RWPE1 (cell line): ENCODE data around the gene ADGRV1.

Experiments used
- CTCF ChIA-PET: fragments of 350-600 bp; sonication (Branson Sonifier 250); formaldehyde crosslinking; extraction: SDS; loops from one replicate; lab custom pipeline; 2021; lab: Yijun Ruan, JAX
- POLR2A ChIA-PET: fragments of 400-600 bp; formaldehyde crosslinking; extraction: SDS; loops from one replicate; lab custom pipeline; 2020; ENCODE audit warnings: antibody characterized with exemption; ENCODE audit not compliant: low non-redundant PET; lab: Yijun Ruan, JAX
- DNase-seq: peaks from one replicate; pipeline ENCODE4 v3.0.0; 2012; ENCODE audit warnings: low spot score
- H3K27ac ChIP-seq: fragments of 450-650 bp; 2 replicates; pipeline ENCODE4 v1.5.1; 2017
- TF ChIP-seq, protein P1 (sequence below): fragments of 450-650 bp; conservative IDR thresholded peaks from 2 replicates; pipeline ENCODE4 v1.5.1; 2017; ENCODE audit warnings: low read depth, mild to moderate bottlenecking

The ADGRV1 gene

DNA sequence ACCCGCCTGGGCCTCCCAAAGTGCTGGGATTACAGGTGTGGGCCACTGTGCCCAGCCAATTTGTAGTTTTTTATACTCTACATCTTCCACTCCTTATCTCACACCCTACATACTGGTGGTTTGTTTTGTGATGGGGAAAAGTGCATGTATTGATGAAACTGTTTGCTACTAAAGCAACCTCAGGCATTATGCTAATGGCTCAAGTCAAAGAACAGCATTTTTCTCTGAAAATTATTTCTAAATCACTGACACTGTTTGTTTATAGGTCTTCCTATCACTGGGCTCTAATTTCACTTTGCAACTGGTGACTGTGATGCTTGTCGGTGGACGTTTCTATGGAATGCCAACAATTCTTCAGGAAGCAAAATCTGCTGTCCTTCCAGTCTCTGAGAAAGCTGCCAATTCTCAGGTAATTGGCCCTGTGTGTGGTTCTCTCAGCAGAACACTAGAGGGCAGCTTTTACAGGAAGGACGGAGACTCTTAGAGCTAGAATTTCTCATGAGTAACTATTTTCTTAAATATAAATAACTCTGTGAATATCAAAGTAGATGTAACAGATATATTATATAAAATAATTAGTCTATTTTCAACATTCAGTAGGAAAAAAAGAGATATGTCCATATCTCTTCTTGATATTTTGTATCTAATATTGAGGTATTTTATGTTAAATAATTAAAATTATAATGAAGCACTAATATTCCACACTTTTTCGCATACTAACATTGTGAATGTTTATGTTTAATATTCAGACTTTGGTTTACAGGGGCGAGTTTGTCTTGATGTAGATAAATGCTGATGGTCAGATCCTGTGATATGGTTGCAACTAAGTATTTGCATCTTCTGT lies 244.1 kb downstream of the ADGRV1 start:
- H3K27ac ChIP-seq = no peak overlapping the region
- TF ChIP-seq, protein P1, sequence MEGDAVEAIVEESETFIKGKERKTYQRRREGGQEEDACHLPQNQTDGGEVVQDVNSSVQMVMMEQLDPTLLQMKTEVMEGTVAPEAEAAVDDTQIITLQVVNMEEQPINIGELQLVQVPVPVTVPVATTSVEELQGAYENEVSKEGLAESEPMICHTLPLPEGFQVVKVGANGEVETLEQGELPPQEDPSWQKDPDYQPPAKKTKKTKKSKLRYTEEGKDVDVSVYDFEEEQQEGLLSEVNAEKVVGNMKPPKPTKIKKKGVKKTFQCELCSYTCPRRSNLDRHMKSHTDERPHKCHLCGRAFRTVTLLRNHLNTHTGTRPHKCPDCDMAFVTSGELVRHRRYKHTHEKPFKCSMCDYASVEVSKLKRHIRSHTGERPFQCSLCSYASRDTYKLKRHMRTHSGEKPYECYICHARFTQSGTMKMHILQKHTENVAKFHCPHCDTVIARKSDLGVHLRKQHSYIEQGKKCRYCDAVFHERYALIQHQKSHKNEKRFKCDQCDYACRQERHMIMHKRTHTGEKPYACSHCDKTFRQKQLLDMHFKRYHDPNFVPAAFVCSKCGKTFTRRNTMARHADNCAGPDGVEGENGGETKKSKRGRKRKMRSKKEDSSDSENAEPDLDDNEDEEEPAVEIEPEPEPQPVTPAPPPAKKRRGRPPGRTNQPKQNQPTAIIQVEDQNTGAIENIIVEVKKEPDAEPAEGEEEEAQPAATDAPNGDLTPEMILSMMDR = peak; percentile 90
- peak; percentile 72 for DNase-seq
- CTCF ChIA-PET = interaction anchor here (0.5 to 1.6 kb wide), 17 partner anchors 9 to 1766 kb away, joined by 3 to 8 read pairs (median 4); no protein-coding TSS in a partner anchor
- POLR2A ChIA-PET = no interaction called here

- CTCF ChIA-PET = interaction anchor here (0.5 to 1.6 kb wide), 12 partner anchors 8 to 838 kb away, joined by 3 to 8 read pairs (median 4); no protein-coding TSS in a partner anchor
These were observed 244.8 kb downstream of the ADGRV1 start for GRCh38 chr5:90803381-90803780.

DNA sequence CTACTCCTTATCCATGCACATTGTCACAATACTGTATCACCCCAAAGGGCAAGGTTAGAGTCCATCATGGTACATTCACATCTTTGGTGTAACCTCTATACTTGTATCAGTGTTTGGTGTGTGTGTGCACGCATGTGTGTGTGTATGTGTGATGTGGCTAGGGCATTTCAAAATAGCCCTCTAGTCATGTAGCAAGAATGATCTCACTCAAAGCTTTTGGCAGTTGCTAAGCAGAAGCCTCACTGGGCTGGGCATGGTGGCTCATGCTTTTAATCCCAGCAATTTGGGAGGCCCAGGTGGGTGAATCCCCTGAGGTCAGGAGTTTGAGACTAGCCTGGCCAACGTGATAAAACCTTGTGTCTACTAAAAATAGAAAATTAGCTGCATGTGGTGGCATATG lies 245.3 kb downstream of the ADGRV1 start:
- ChIA-PET CTCF (interaction anchor here (0.5 to 1.3 kb wide), 5 partner anchors 10 to 616 kb away, joined by 3 to 5 read pairs (median 3); no protein-coding TSS in a partner anchor), POLR2A (no interaction called here)
- no peak overlapping the region for H3K27ac ChIP-seq
- TF ChIP-seq, protein P1 = no peak
- no peak for DNase-seq

More at GRCh38 chr5:90803381-90803780, 244.8 kb downstream of the ADGRV1 start:
- POLR2A ChIA-PET = no interaction called here
- TF ChIP-seq, protein P1 = no peak
- H3K27ac ChIP-seq = no peak overlapping the region
- no peak for DNase-seq

DNA sequence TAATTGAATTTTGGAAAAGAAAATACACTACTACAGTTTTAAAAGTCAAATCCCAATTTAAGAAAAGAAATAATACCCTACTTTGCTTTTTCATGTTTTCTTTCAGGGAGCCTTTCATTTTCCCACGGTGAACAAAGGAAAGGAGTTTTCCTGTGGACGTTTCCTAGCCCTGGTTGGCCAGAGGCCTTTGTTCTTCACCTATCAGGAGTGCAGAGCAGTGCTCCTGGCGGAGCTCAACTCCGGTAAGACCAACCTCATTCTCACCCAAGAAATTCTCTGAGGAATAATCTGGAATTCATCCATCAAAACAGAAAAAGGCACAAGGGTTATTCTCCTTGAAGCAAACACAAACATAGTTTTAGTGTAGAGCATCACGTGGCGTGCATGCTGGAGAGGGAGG lies 248.9 kb downstream of the ADGRV1 start:
- ChIA-PET CTCF (interaction anchor here (0.7 kb wide), 1 partner anchor 39 kb away, joined by 3 read pairs; no protein-coding TSS in a partner anchor), POLR2A (no interaction called here)
- TF ChIP-seq, protein P1 = no peak
- no peak overlapping the region for H3K27ac ChIP-seq
- no peak for DNase-seq

DNA sequence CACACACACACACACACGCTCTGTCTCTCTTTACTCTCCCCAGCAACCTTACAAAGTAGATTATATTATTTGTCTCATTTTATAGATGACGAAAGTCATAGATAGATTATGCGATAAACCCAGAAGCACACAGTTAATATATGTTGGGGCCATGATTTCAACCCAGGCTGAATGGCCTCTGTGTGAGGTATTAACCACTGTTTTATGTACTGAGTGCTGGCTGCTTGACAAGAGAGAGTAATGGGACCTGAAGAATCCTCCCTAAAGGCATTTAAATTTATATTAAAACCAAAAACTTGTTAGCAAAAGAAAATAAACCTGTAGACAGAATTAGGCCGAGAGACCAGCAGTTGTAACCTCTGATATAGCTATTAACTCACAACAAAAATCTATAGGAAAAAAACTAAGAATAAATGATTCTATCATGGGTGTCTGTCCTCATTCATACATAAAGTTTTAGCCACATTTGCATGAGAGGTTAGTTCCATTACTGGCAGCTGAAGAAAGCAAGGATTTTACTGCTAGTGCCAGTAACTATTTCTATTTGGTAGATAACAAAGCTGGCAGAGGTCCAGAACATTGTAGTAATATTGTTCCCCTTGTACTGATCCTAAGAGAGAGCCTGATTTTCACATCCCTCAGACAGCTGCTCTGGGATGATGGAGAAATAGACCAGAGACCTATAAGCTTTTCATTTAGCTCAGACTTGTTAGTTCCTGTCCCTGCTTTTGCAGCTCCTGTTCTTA lies 250.9 kb downstream of the ADGRV1 start:
- TF ChIP-seq, protein P1 = no peak
- CTCF ChIA-PET = no interaction called here
- no peak for DNase-seq
- no peak overlapping the region for H3K27ac ChIP-seq
- POLR2A ChIA-PET = no interaction called here

DNA sequence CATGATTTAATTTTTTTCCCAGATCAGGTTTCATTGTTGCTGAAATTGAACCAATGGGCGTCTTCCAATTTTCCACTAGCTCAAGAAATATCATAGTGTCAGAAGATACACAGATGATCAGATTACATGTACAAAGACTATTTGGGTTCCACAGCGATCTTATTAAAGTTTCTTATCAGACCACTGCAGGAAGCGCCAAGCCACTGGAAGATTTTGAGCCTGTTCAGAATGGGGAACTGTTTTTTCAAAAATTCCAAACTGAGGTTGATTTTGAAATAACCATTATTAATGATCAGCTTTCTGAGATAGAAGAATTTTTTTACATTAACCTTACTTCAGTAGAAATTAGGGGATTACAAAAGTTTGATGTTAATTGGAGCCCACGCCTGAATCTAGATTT lies 251.6 kb downstream of the ADGRV1 start:
- ChIA-PET POLR2A (no interaction called here), CTCF (interaction anchor here (0.7 kb wide), 1 partner anchor 1094 kb away, joined by 5 read pairs; no protein-coding TSS in a partner anchor)
- H3K27ac ChIP-seq = no peak overlapping the region
- TF ChIP-seq, protein P1 = no peak
- DNase-seq = no peak
